Activated gamma-delta T cell (primary cell): ENCODE data around the gene STAB1.
"Not testable (repeated sequence)": the region's sequence is repeated elsewhere in the genome, so short reads cannot be mapped to it uniquely, and the experiment has no call there.

Experiments
- DNase-seq: peaks from one replicate; lab custom pipeline; 2025; lab: John Stamatoyannopoulos, UW

The STAB1 gene

GRCh38 chr3:52524752-52525679 lies 29.9 kb downstream of the STAB1 start:
- DNase-seq: no peak

GRCh38 chr3:52525680-52526561 lies 30.8 kb downstream of the STAB1 start:
- DNase-seq: no peak

- DNase-seq: not testable (repeated sequence)
Measured at GRCh38 chr3:52526671-52527038, 31.5 kb downstream of the STAB1 start.

DNA sequence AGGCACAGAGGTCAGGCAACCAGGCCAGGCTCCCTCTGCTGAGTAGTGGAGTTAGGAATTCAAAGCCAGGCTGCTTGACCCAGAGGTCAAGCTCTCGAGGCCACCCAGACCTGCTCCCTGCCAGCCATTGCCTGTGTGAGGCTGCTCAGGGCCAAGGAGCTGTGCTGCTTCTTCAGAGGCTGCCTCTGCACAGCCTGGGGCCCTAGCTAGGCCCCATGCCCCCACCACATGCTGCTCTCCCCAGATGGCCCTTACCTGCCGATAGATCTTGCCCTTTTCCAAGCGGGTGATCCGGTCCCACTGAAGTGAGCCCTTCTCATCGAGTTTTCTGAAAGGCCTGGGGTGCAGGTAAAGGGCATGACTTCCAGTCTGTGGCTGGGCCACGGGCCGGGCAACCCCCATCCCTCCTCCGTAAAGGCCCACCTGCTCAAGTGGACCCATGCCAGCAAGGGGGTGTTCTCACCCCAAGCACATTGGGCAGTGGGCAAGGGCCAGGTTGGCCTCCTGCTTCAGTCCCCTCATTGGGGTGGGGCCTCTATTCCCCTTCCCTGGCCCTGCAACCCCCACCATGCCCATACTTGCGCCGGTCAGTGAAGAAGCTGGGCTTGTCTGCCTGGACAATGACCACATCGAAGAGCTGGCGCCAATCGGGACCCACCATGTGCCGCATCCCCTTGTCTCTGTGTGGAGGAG lies 32.0 kb downstream of the STAB1 start:
- DNase-seq: no peak

DNA sequence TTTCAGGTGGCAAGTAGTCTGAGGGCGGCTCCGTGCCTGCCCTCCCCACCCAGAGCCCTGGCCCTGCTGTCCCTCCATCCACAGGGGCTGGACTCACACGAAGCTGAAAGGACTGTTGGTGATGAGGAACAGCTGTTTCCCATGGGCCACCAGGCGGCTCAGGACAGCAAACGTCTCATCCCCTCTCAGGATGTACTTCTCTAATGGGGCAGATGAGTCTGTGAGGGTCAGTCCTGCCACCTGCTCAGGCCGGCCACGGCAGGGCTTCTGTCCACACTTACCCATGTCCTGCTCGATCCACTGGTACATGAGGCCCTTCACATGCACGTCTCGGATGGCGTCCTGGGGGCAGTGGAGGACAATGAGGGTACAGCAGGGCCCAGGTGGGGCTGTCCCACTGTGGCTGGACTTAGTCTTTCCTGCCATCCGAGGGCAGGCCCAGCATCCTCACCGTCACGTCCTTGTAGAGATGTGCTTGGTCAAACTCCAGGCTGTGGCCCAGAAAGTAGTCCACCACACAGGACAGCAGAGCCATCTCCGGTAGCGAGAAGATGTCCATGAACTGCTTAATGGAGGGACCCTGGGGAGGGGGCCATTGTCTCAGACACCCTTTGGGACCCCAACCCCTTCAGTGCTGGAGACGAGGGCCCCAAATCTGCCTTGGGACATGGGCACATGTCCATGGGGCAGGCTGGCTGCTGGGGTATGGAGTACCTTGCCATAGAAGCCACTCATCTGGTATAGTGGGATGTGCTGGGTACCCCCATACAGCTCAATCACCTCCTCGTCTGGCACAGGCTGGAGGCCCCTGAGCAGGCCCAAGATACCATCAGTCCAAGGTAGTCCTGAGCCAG lies 32.8 kb downstream of the STAB1 start:
- no peak for DNase-seq

GRCh38 chr3:52528586-52529375 lies 33.6 kb downstream of the STAB1 start:
- DNase-seq: no peak

DNA sequence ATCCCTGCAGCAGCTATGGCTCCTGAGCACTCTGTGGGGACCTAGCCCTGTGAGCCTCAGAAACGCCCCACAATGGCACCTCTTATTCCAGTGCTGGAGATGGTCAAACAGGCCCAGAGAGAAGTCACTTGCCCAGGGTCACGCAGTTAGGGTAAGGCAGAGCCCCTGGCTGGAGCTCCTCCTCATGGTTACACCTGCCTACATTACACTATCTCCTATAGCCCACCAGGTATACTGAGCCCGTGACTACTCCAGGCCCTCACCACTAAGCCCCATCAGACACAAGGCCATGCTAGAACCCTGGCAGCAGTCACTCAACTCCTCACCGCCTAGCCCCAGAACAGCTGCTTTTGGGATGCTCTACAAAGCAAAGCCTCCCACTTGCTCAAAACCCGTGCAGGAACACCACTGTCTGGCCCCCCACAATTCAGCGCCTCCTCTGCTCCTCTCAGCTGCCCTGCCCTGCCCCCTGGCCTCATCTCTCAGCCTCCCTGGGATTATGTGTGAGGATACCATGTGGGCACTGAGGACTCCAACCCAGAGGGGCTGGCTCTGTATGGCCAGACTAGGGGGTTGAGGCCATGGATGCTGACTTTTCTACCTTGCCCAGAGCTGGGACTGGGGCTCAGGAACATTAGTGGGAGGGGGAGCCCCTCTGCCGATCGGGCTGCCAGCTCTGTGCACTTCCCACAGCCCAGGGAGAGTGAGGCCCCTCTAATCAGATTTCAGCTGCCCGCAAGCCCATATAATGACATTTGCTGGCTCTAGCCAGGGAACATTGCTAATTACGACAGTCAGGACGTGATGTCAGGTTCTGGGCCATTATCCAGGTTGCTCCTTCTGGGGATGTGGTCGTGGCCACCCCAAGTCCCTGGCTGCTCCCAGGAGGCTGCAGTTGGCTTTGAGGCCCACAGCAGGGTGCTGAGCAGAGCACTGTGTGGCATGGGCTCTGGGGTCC lies 34.5 kb downstream of the STAB1 start:
- no peak for DNase-seq

DNA sequence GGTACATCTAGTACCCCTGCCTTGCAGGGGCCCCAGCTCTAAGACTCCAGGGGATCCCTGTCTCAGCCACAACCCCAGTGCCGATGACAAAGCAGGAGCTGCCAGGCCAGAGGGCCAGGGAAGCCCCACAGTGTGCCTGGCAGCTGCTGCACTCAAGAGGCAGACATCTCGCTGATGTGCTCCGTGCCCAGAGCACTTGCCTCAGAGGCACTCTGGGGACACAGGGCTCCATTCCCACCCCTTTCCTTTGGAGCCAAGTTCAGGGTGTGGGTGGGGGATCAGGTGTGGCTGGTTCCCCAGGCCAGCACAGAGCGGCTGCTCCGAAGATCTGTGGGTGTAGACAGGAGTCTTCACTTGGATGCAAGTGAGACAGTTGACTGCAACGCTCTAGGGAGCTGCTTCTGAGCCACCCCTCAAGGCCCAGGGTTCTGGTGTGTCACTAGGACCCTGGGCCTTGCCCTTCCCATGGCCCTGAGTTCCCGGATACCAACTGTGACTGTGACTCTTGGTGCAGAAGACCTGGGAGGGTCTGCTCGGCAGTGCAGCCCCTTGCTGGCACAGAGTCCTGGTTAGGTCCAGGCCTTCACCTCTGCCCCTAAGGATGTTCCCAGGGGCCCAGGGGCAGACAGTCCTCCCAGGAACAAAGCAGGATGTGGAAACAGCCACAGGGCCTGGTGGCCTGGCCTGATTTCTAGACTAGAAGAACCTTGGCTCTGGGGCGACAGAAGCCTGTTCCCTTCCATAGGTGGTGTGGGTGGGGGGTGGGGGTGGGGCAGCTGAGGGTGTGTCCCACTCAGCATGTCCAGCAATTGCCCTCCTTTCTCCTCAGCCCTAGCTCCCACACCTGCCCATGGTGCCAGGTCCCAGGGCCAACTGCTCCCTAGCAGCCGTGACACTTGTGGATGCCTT lies 36.0 kb downstream of the STAB1 start:
- no peak for DNase-seq

GRCh38 chr3:52531860-52532516 lies 36.9 kb downstream of the STAB1 start:
- DNase-seq: no peak

DNA sequence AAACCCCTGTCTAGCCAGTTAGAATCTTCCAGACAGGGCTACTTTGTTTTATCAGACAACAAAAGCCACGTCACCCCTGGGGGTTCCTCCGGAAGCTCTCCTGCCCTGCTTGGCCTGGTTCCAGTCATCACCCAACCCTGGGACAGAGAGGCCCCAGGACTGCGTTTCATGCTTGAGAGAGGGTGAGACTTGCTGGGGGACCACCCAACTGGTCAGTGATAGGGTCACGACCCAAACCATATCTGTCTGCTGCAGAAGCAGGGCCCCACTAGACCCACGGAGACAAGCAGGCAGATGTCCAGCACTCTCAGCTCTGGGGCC lies 37.3 kb downstream of the STAB1 start:
- no peak for DNase-seq

DNA sequence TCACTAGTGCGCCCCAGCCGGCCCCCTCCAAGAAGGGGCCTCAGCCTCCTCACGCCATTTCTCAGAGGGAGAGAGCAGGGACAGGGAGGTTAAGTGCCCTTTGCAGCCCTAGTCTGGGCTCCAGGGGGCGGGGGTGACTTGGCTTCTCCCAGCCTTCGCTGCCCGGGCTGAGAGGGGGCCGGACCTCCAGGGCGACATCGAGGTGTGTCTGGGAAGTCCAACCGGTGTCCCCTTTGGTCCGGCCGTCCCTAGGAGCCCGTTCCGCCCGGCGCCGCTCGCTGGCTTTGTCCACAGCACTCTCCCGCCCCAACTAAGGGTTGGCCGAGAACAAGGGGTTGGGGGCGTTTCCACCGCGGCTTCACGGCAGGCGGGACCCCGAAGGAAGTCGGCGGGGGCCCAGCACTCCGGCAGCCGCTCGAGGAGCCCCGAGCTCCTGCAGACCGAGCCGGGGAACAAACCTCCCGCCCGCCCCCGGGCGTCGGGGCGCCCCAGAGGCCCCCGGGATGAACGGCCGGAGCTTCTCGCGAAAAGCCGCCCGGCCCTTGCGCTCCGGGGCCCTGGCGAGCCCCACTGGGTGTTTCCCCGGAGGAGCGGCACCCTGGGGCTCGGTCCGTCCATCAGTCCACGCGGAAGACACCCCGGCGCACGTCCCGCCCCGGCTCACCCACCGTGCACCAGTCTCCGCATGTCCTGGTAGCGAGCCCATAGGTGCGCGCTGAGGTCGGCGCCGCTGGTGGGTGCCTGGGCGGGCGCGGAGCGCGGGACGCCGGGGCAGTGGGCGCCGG lies 37.9 kb downstream of the STAB1 start:
- peak; percentile 30 for DNase-seq

GRCh38 chr3:52533623-52534280 lies 38.6 kb downstream of the STAB1 start, which contains the start of gene NT5DC2:
NT5DC2 (minus strand) TSS chr3:52533857; CDS start chr3:52533737, 120 bp downstream.
- peak; percentile 62 for DNase-seq

- DNase-seq: no peak
Measured at GRCh38 chr3:52534281-52535183, 39.4 kb downstream of the STAB1 start.

DNA sequence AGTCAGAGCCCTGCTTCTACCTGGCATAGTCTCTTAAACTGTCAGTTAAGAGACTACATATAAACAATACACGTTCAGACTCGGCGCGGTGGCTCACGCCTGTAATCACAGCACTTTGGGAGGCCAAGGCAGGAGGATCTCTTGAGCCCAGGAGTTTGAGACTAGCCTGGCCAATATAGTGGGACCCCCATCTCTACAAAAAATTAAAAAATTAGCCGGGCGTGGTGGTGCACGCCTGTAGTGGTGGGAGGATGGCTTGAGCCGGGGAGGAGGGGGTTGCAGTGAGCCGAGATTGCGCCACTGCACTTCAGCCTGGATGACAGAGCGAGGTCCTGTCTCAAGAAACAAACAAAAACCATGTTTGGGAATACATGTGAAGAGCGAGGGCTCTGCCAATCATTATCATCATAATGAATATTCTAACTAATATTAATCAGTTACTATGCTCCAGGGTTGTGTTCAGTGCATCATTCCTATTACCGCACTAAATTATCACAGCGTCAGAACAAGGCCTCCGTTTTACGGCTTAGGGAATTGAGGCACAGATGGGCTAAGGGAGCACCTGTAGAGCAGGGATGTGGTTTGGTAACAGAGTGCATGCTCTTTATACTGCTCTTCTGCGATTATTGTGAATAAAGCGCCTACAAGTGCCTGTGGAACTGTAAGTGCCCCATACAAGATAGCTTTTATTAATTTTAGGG lies 40.4 kb downstream of the STAB1 start:
- DNase-seq: no peak

GRCh38 chr3:52536112-52536368 lies 40.9 kb downstream of the STAB1 start:
- DNase-seq: no peak
